Measurements from ENCODE around the gene TTC23. TPM values are rescaled to one million over a fixed set of nuclear protein-coding genes. Genes with fewer than 3 reads are reported as not detected.

TTC23 gene
- polyA plus RNA-seq, 1 donor (not counting 4 experiments of a cell fraction or from before 2014, with no cell fraction given): 6.7 TPM

DNA sequence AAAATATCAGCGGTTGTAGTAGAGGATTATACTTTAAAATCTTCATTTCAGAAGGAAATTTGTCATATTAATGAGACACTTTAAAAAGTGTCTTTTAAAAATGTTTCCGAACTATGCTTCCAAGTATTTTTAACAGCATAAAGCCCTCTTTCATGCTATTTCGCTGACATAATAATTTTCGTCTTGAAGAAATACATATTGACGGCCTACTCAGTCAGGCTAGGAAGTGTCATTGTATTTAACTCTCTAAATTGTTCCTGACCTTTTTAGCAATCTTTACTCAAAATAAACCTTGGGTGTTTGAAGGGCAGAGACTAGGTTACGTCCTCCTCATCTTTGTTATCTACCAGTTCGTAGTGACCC, 1.1 kb upstream of the TTC23 start:
- H3K79me2 ChIP-seq (ENCODE audit: control insufficient read depth, insufficient read depth, low read length): peaks cover 25% of the 10 kb centered on the region
- H3K9ac ChIP-seq (ENCODE audit: control insufficient read depth, extremely low read depth, insufficient read depth, low read length): peak overlapping the region; percentile 97
- TF ChIP-seq, protein P1, sequence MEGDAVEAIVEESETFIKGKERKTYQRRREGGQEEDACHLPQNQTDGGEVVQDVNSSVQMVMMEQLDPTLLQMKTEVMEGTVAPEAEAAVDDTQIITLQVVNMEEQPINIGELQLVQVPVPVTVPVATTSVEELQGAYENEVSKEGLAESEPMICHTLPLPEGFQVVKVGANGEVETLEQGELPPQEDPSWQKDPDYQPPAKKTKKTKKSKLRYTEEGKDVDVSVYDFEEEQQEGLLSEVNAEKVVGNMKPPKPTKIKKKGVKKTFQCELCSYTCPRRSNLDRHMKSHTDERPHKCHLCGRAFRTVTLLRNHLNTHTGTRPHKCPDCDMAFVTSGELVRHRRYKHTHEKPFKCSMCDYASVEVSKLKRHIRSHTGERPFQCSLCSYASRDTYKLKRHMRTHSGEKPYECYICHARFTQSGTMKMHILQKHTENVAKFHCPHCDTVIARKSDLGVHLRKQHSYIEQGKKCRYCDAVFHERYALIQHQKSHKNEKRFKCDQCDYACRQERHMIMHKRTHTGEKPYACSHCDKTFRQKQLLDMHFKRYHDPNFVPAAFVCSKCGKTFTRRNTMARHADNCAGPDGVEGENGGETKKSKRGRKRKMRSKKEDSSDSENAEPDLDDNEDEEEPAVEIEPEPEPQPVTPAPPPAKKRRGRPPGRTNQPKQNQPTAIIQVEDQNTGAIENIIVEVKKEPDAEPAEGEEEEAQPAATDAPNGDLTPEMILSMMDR (optimal IDR thresholded peaks at IDR 0.05 in 1 of 3, IDR thresholded peaks at IDR 0.05 in 1 of 3, conservative IDR thresholded peaks at IDR 0.05 in 1 of 3; ENCODE audit: extremely low read depth in 1 of 3, insufficient read depth in 2 of 3, low read length in 3 of 3): no peak
- no peak for TF ChIP-seq EZH2 (IDR thresholded peaks at IDR 0.05; ENCODE audit: low read length)
- peak overlapping the region; percentile 88 for H3K4me2 ChIP-seq (ENCODE audit: control insufficient read depth, extremely low read depth, insufficient read depth, low read depth, low read length)
- H3K36me3 ChIP-seq (ENCODE audit: control insufficient read depth in 2 of 2, extremely low read depth in 1 of 2, insufficient read depth in 2 of 2, low read length in 2 of 2): no peaks in the 10 kb centered on the region
- FAIRE-seq (no peak), DNase-seq (ENCODE audit: low read depth, low spot score) (no peak)
- H4K20me1 ChIP-seq (ENCODE audit: control insufficient read depth, extremely low read depth, insufficient read depth, low read length): no peaks in the 10 kb centered on the region
- H3K27ac ChIP-seq (ENCODE audit: control insufficient read depth, insufficient read depth, low read length): peak overlapping the region; percentile 99
- H3K4me1 ChIP-seq (ENCODE audit: control insufficient read depth, extremely low read depth, insufficient read depth, low read length): peaks cover 15% of the 10 kb centered on the region
- no peaks in the 10 kb centered on the region for H3K27me3 ChIP-seq (ENCODE audit: control insufficient read depth, extremely low read depth, insufficient read depth, low read length)
- dilution Hi-C loops (cut with MboI; ENCODE audit: extremely low pct_ligation_motif_present, low sequenced_read_pairs): no loop called here
- peak overlapping the region; percentile 54 to 98 (median 95) for H3K4me3 ChIP-seq (ENCODE audit: control insufficient read depth in 2 of 3, extremely low read depth in 1 of 3, insufficient read depth in 2 of 3, low read depth in 1 of 3, low read length in 3 of 3)
- no peaks in the 10 kb centered on the region for H3K9me1 ChIP-seq (ENCODE audit: control insufficient read depth, extremely low read depth, insufficient read depth, low read length)
- H3K9me3 ChIP-seq (ENCODE audit: control insufficient read depth, low read depth, low read length): no peaks in the 10 kb centered on the region
- H2AFZ ChIP-seq (ENCODE audit: control insufficient read depth, low read length): peak overlapping the region; percentile 95

DNA sequence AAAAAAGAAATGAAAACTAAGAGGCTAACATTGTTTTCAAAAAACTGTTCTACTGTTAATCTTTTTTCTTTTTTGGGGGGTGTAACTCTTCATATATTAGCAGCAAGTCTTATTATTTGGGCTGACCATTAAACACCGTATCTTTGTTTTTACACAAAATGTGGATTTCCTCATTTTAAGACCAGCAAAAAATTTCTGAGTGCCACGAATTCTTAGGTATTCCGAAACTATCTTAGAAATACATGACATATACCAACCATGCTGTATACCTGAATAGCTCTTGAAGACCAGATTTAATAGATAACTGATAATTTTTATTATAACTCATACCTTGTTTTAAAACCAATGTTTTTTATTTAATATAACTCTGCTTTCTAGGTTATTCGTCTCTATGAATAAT, 620 bp upstream of the TTC23 start:
- H3K27ac ChIP-seq (ENCODE audit: control insufficient read depth, insufficient read depth, low read length): peak overlapping the region; percentile 99
- DNase-seq (ENCODE audit: low read depth, low spot score): no peak
- dilution Hi-C loops (cut with MboI; ENCODE audit: extremely low pct_ligation_motif_present, low sequenced_read_pairs): no loop called here

More for the DNA sequence above, 620 bp upstream of the TTC23 start:
- Histone ChIP-seq H3K9ac (ENCODE audit: control insufficient read depth, extremely low read depth, insufficient read depth, low read length) (peak overlapping the region; percentile 97), H3K4me2 (ENCODE audit: control insufficient read depth, extremely low read depth, insufficient read depth, low read depth, low read length) (peak overlapping the region; percentile 88), H3K36me3 (ENCODE audit: control insufficient read depth in 2 of 2, extremely low read depth in 1 of 2, insufficient read depth in 2 of 2, low read length in 2 of 2) (no peaks in the 10 kb centered on the region), H3K9me1 (ENCODE audit: control insufficient read depth, extremely low read depth, insufficient read depth, low read length) (no peaks in the 10 kb centered on the region), H3K27me3 (ENCODE audit: control insufficient read depth, extremely low read depth, insufficient read depth, low read length) (no peaks in the 10 kb centered on the region), H3K4me1 (ENCODE audit: control insufficient read depth, extremely low read depth, insufficient read depth, low read length) (peaks cover 15% of the 10 kb centered on the region), H3K79me2 (ENCODE audit: control insufficient read depth, insufficient read depth, low read length) (peaks cover 25% of the 10 kb centered on the region), H2AFZ (ENCODE audit: control insufficient read depth, low read length) (peak overlapping the region; percentile 2), H3K9me3 (ENCODE audit: control insufficient read depth, low read depth, low read length) (no peaks in the 10 kb centered on the region), H3K4me3 (ENCODE audit: control insufficient read depth in 2 of 3, extremely low read depth in 1 of 3, insufficient read depth in 2 of 3, low read depth in 1 of 3, low read length in 3 of 3) (peak overlapping the region; percentile 54 to 98 (median 95)), H4K20me1 (ENCODE audit: control insufficient read depth, extremely low read depth, insufficient read depth, low read length) (no peaks in the 10 kb centered on the region)
- no peak for FAIRE-seq
- TF ChIP-seq, protein P1 (optimal IDR thresholded peaks at IDR 0.05 in 1 of 3, IDR thresholded peaks at IDR 0.05 in 1 of 3, conservative IDR thresholded peaks at IDR 0.05 in 1 of 3; ENCODE audit: extremely low read depth in 1 of 3, insufficient read depth in 2 of 3, low read length in 3 of 3): no peak
- TF ChIP-seq EZH2 (IDR thresholded peaks at IDR 0.05; ENCODE audit: low read length): no peak
